Eye (tissue), 1 donor: ENCODE measurements around the gene RNF215.
"Not testable (repeated sequence)": the region's sequence is repeated elsewhere in the genome, so short reads cannot be mapped to it uniquely, and the experiment has no call there.

Experiments used
- DNase-seq: peaks from one replicate; pipeline ENCODE4 v3.0.0-alpha.2; 2015

RNF215 gene

DNA sequence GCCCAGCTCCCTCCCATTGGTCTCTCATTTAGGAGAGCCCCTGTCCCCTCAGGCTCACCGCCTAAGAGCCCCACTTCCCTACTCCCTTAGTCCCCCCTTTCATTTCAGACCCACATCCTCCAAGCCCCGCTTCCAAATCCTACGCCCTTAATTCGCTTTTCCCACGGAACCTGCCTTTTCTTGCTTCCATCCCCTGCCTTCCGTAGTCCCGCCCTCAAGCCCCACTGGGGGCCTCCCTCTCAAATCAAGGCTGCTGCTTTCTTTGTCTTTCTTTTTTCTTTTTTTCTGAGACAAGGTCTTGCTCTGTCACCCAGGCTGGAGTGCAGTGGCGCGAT is 30.0 kb downstream of the RNF215 start:
- DNase-seq: no peak

DNA sequence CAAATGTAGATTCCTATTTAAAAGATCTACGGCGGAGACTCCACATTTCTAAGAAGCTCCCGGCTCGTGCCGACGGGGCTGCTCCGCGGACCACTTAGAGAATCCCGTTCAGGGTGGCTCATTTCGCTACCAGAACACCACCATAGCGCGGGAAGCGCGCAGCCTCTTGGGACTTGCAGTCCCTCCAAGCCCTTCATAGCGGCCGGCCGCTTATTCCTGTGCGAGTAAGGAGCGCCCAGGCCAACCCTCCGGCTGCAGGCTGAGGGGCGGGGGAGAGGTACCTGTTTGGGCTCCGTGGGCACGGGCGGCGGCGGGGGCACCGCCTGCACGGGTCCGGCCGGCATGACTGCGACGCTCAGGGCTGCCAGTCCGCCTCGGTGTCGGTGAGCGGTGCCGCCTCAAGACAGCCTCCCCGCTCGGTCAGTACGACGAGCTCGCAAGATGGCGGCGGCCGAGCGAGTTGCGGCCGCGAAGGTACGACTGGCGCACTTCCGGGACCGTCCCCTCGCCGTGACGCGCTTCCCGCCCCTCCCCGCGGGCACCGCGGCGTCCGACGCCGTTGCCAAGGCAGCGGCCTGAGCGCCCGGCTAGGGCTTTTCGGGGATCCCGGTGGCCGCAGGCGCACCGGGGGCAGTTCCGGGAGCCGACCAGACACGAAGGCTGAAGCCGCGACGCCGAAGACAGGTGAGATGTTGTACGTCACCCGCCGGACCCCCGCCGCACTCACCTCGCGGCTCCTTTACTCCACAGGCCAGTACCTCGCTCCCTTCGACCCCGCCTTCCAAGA is 30.6 kb downstream of the RNF215 start, which contains the start of the genes CCDC157 and SF3A1:
Gene CCDC157, plus strand, starts transcription at position 559 of the 787 bp plus-strand sequence. CDS start 8,994 bp downstream, outside the sequence.
Gene SF3A1, minus strand, starts transcription at position 446 of the 787 bp plus-strand sequence. Its CDS starts 102 bp downstream, at position 344.
- peak; percentile 97 for DNase-seq

DNA sequence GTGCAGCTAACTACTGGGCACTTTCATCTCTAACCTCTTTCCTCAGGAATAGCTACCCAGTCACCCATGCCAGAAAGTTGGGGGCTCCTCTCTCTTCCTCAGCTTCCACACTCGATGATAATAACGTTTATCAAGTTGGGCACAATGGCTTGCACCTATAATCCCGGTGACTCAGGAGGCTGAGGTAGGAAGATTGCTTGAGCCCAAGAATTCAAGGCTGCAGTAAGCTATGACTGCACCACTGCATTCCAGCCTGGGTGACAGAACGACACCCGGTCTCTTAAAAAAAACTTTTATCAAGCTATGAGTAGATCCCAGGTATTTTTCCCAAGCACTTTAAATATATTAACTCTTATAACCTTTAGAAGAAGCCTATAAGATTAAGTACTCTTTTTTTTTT is 32.6 kb downstream of the RNF215 start:
- no peak for DNase-seq

DNA sequence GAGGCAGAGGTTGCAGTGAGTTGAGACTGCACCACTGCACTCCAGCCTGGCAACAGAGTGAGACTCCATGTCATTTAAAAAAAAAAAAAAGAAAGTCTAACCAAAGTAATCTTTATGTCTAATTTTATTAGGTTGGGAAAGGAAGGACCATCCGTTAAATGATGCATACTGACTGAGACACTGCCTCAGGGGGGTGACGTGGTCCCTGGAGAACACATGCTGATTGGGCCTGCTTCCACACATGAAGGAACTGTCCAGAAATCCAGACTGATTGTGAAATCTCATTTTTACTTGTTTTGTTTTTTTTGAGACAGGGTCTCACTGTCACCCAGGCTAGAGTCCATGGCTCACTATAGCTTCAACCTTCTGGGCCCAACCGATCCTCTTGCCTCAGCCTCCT is 36.0 kb downstream of the RNF215 start:
- no peak for DNase-seq

DNA sequence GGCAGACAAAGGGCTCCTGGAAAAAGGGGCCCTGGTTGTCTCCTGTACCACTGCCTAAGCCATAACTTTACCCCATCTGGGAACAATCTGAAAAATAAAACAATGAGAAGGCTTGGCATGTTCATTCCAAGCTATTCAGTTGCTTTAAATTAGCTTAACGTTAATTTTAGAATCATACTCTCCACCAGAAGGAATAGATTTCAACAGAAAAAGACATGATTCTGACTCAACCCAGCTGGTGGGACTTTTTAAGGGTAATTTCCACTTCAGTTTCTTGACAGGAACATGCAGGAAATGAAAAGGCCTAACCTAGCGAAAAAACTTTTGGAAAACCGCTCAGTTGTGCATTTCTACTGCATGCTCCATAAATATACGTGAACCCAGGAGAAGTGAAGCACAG is 38.4 kb downstream of the RNF215 start:
- DNase-seq: peak; percentile 53

DNA sequence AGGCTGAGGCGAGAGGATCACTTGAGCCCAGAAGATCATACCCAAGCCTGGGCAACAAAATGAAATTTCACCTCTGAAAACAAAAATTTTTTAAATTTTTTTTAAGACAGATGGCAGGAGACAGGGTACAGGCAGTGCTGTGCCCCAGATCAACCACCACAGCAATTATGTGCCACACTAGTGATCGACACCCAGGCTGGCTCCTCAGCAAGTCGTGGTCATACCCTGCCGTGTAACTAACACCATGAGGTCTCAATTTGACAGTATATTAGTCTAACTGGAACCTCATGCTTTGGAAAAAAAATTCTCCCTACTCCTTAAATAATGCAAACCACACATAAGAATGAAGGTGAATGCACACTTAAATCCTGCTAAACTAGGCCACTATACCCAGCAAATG is 38.8 kb downstream of the RNF215 start:
- no peak for DNase-seq

DNA sequence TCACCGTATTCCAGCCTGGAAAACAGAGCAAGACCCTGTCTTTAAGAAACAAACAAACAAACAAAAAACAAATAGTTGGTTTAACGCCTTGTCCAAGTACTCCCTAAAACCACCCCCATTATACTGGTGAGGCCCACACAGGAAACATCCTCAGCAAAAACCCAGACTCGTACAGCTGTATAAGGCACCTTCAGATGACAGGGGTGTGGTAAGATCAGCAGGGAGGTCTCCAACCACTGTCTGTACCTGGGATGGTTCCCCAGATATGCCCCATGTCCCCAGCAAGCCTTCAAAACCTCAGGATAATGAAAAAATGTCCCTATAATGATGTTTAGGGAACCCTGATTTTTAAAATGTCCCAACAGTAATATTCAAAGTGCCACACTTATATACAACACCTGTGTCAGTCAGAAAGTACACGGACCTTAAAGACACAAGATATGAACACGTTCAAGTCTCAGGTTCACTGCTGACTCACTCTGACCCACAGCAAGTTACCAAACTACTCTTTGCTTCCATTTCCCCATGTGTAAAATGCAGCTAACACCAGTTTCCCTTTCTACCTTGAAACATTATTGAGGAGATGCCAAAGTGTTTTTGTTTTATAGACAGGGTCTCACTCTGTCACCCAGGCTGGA is 39.8 kb downstream of the RNF215 start:
- no peak for DNase-seq

DNA sequence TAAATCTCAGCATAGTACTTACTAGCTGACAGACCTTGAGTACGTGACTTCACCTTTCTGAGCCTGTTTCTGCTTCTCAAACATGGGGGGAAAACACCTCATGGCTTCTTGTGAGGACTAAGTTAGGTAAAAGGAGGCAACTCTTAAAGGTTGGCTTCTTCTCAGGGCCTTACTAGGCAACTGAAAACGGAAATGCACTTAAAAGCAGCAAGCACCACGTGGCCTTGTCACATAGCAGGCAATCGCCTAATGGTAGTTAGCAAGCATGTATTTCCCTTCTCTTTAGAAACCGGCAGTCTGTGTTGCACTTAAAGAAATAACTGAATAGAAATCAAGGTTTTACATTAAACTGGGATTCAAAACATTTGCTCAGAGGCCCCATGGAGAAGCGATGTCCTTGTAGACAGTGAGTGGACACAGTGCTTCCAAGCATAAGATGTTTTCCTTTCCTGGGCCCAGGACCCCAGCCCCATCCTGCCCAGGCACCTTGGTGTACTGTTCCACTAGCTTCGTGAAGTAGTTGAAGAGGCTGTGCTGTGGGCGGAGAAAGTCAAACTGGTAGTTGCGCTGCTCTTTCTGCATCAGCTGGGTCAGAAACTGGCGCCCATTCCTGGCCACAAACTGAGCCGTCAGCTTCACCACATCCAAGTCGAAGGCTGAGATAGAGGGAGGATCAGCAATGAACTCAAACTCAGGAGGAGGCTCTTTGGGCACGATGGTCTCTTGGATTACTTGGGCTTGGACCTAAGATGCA is 42.6 kb downstream of the RNF215 start:
- no peak for DNase-seq

DNA sequence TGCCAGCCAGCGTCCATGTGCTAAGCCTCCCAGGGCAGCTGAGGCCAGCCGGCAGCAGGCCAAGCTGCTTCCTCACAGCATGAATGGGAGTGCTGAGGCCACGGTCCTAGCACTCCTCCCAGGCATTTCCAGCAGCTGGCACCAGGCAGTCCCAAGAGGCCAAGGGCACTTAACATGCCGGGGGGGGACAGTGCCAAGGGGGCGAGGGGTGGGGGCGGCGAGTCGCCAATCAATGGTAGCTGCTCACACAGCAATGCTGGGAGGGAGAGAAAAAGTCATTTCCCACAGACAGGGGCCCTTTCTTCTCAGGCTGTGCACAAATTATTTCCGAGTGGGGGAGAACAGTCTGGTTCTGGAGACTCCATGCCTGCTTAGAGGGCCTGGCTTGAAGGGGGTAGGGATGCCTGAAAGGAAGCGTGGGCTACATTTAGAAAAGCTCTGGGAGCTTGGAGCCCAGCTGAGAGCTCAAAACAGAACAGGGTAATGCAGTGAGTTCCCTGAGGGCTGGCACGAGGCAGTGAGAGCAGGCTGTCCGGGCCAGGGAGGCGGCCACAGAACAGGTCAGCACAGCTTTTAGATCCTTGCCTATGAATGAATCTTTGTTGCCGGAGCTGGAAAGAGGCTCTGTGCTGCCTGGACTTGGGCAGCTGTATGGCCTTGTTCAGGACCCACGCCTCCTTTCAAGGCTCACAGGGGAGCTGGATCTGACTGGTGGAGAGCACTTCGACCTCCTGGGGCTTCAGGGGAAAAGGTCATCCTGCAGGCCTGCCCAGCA is 46.1 kb downstream of the RNF215 start:
- peak; percentile 13 for DNase-seq

DNA sequence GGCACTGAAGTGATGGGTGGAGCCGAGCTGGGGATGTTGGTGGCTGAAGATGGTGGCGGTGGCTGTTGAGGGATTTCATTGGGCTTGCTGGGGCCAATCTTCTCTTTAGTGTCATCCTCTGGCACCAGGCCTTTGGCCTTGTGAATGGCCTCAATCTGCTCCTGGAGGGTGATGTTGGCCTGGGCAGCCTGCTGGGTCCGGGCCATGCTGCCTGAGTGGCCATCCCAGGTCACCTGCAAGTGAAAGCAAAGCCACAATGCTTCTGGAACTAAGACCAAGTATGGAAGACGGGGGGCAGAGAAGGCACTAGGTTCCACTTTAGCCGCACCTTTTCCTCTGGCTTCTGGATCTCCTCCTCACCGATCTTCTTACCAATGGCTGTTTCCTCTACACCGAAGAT is 48.4 kb downstream of the RNF215 start:
- DNase-seq: no peak

DNA sequence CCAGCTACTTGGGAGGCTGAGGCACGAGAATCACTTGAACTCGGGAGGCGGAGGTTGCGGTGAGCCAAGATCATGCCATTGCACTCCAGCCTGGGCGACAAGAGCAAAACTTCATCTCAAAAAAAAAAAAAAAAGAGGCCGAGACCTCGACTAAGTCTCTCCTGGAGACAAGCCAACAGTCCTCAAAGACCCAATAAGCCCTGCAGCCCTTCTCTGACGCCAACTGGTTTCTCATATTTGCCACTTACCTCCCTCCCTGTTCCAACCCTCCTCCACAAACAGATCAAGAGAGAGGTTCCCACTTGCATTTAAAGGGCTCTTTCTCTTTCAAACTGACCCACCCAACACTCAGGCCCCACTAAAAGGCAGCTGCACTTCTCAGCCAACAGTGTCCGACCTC is 48.9 kb downstream of the RNF215 start:
- not testable (repeated sequence) for DNase-seq

DNA sequence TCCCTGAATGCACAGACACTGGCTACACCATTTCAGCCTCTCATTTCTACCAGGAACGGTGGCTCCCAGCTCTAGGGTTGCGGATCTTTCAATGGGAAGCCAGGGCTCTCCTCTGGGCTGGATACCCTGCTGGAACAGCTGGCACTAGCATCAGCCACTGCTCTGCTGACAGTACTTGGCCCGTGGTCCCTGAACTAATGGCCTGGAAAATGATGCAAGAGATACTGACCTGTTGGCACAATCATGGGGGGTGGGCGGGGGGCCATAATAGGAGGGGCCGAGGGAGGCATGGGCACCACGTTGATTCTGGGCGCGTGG is 49.8 kb downstream of the RNF215 start:
- no peak for DNase-seq

DNA sequence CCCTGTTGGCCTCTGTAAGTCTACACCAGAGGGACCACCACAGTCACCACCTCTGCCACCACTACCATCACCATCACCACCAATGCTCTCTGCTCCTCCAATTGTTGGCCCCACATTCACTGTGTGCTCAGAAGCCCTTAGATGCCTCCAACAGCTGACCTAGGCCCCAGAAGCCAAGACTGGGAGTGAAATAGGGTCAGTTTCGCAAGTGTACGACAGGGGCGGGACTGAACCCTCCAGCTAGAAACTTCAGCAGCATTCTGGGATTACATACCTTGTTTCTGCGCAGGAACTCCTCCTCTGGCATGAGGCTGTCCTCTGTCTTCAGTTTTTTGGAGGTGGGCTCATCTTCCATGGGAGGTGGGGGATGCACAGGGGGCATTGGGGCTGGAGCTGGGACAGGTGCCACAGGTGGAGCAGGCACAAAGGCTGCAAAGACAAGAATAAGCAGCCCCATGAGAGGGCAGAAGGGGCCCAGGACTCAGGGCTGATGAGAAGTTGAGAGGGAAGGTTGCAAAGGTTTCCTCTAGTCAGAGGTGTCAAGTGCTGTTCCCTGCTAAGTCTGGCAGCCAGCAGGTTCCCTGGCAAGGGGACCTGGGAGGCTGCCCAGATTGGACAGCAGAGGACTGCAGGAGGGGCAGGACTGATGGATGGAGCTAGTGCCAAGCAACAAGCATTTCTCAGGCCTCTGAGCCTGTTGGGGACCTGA is 50.3 kb downstream of the RNF215 start:
- no peak for DNase-seq

DNA sequence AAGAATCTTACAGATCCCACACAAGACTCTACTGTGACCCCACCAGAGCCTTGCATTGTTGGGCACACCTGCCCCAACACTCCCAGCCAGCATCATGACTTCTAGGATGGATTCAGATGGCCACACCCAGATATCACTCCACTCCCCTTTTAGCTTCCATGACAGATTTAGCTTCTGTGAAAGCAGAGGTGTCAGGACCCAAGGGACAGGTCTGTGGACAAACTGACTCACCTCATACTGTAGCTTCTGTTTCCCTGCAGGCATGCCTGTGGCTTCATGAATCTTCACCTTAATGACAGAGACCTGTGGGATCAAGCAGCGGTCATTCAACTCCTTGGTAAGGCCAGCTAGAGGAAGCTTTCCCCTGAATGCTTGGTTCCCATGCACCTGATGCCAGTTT is 52.0 kb downstream of the RNF215 start:
- DNase-seq: no peak

DNA sequence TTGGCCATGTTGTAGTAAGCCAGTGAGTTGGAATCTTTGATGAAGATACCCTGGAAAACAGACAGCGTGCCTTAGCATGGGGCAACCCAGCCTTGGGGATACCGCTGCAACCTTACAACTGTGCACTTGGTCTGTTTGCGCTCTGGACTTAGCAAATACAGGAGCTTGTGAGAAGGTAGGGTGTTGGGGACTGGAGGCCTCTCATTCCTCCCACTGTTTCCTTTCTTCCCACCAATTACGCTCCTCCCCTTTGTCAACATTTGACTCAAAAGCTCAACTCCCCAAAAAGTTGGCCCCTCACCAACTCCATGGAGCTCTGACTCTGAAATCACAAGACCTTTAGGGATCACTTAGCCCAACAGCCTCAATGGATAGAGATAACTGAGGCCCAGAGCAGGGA is 52.6 kb downstream of the RNF215 start:
- DNase-seq: no peak

DNA sequence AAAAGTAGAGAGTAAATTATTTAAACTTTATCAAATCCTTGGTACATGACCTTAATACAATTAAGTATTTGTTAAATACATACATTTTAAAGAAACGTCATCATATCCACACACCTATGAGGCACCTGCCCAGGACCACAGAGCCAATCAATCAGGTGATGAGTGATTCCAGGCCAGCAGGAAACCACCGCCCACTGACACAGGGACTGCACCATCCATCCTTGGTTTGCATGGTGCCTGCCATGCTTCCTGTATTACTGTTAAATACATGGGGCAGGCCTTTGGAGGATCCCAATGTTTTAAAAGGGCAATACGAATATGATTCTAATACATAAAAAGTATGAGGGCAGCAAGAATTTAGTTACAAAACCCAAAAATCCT is 53.5 kb downstream of the RNF215 start:
- no peak for DNase-seq

DNA sequence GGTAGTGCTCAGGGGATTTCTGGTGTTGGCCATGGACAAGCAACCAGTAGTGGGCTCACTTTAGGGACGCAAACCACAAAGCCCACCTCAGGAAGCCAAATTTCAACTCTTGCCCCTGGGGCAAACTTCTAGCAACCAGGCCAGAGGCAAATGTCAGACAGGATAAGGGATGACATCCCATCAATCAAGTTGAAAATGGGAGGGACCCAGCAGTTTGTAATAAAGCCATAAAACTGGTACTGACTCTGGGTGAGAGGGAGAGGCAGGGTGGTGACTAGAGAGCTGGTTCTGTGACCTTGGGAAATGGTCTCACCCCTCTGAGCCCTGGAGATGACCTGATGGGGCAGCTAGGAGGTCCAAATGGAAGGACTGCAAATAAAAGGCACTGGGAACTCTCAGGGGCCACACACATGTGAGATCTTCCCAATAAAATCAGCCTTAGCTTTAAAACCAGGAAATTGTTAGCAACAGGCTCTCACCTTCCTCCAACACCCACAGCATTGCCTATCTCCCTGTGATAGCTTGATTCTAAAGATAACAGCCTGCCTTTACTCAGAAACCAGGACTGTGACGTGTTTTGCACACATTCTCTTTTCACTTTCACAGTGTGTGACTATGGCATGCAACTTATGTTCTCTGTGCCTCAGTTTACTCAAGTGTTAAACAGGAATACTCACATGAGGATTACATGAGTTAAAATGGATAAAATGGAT is 54.1 kb downstream of the RNF215 start:
- DNase-seq: no peak

DNA sequence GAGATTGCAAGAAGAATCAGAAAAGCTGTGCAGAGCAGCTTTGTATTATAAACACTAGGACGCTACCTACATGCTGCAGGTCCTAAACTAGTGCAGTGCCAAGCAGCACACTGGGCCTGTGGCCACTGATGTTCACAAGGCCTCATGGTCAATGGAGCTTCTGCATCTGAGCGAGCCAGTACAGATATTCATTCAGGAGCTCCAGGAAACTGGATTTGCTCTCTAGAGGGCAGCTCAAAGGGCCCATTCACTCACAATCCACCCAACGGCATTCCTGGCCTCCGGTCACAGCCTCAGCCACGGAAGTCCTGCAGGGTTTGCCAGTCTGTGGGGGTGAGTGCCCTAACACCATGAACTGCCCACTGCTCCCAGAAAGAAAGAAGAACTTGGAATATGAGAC is 54.7 kb downstream of the RNF215 start:
- no peak for DNase-seq
